Hepatocyte (in vitro differentiated cells): ENCODE measurements around the gene TRA2B. TPM values are rescaled to one million over a fixed set of nuclear protein-coding genes. Genes with fewer than 3 reads are reported as not detected.

Experiments used
- DNase-seq: peaks from one replicate; pipeline ENCODE4 v3.0.0-alpha.2; 2016; ENCODE audit warnings: low spot score
- H2AFZ ChIP-seq: fragments of 200-600 bp; sonication (generic); 2 replicates; pipeline ENCODE4 v1.6.0; 2016; ENCODE audit warnings: antibody characterized with exemption, mild to moderate bottlenecking
- H3K27ac ChIP-seq: fragments of 200-600 bp; sonication (generic); 2 replicates; pipeline ENCODE4 v1.5.1; 2016; ENCODE audit warnings: mild to moderate bottlenecking
- H3K27me3 ChIP-seq: fragments of 200-600 bp; sonication (generic); 2 replicates; pipeline ENCODE4 v1.6.1; 2016
- H3K36me3 ChIP-seq: fragments of 200-600 bp; sonication (generic); replicated peaks from 2 replicates; pipeline ENCODE4 v1.5.1; 2016; ENCODE audit warnings: low read depth; ENCODE audit not compliant: insufficient read depth
- H3K4me1 ChIP-seq: fragments of 200-600 bp; sonication (generic); 2 replicates; pipeline ENCODE4 v1.5.1; 2016; ENCODE audit warnings: mild to moderate bottlenecking, moderate library complexity; ENCODE audit not compliant: insufficient read depth
- H3K4me2 ChIP-seq: fragments of 200-600 bp; sonication (generic); 2 replicates; pipeline ENCODE4 v1.6.0; 2016
- H3K4me3 ChIP-seq: fragments of 200-600 bp; sonication (generic); 2 replicates; pipeline ENCODE4 v1.5.1; 2016; ENCODE audit warnings: mild to moderate bottlenecking
- H3K79me2 ChIP-seq: fragments of 200-600 bp; sonication (generic); 2 replicates; pipeline ENCODE4 v1.6.0; 2017; ENCODE audit warnings: mild to moderate bottlenecking
- H3K9me2 ChIP-seq: fragments of 200-600 bp; sonication (generic); replicated peaks from 2 replicates; pipeline ENCODE4 v1.6.0; 2017; ENCODE audit warnings: mild to moderate bottlenecking; ENCODE audit not compliant: insufficient read depth
- H3K9me3 ChIP-seq: fragments of 200-600 bp; sonication (generic); 2 replicates; pipeline ENCODE4 v1.5.1; 2016; ENCODE audit warnings: low read depth, mild to moderate bottlenecking
- H4K20me1 ChIP-seq: fragments of 200-600 bp; sonication (generic); 2 replicates; pipeline ENCODE4 v1.6.0; 2016; ENCODE audit warnings: mild to moderate bottlenecking; ENCODE audit not compliant: insufficient read depth, poor library complexity, severe bottlenecking
- EZH2 ChIP-seq: fragments of 200-600 bp; sonication (generic); IDR thresholded peaks from 2 replicates; pipeline ENCODE4 v1.6.1; 2016; ENCODE audit warnings: antibody characterized with exemption, mild to moderate bottlenecking, borderline replicate concordance
- EZH2phosphoT487 ChIP-seq: fragments of 200-600 bp; sonication (generic); IDR thresholded peaks from one replicate; pipeline ENCODE4 v1.6.1; 2018; ENCODE audit warnings: antibody characterized with exemption, mild to moderate bottlenecking, low read depth, moderate library complexity; ENCODE audit not compliant: unreplicated experiment, severe bottlenecking
- WGBS: methylation state at CpG from one replicate; pipeline ENCODE4 v1.1.6; 2016; ENCODE audit warnings: low lambda C conversion rate; ENCODE audit errors: missing lambda C conversion rate; 5-methylcytosine and 5-hydroxymethylcytosine counted together
- polyA plus RNA-seq: library from polyadenylated mRNA; unstranded; fragments of >200 nt; fragmentation: Nextera tagmentation; extraction: Ambion mirVana; gene quantifications from 2 replicates; pipeline ENCODE4 v1.2.1, GENCODE V29; 2016
- total RNA-seq: library from RNA; depleted of rRNA; stranded (reverse); fragments of >200 nt; gene quantifications from 2 replicates; pipeline ENCODE4 v1.2.3, GENCODE V29; 2014
- TF ChIP-seq, protein P1 (sequence below): fragments of 200-600 bp; sonication (generic); IDR thresholded peaks from 2 replicates; pipeline ENCODE4 v1.5.1; 2016; ENCODE audit warnings: antibody characterized with exemption, mild to moderate bottlenecking; ENCODE audit not compliant: poor library complexity

TRA2B gene
- total and polyA plus RNA-seq, 2 experiments from 2014 or later = 93.6 to 135 TPM

DNA sequence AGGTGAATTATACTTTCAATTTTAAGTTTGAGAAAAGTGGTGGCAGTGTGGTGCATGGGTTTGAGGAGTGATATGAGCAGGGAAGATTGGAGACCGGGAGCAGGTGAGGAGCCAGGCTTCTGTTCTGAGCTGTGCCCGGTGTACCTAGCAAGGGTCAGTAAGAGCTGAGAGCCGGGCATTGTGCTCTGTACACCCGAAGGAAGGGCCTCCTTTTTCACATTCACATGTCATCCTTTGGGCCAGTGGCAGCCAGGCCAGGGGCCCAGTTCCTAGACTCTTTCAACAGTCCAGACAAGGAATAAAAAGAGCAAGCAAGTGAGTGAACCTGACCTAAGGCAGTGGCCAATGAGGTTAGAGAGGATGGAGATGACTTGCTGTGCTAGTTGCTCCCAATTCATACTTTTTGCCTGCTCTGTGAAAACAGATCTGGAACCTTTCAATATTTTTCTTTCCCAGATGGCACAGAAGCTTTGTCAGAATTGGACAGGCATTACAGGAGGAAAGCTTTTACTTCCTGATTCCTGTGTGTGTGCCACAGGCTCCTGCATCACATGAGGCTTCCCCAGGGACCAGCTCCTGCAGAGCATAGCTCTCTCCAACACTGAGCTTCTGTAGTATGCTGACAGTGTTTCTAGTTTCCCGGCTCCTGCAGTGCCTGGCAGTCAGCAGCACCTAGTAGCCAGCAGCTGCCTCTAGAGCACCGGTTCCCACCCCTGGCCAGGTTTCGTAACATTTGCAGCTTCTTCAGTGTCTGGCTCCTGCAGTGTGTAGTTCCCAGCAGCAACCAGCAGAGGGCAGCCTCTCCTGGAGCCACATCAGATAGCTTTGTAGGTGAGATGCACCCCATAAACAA lies 5.3 kb upstream of the TRA2B start:
- peak overlapping the region; percentile 66 for H3K4me2 ChIP-seq
- peak overlapping the region; percentile 34 for H2AFZ ChIP-seq
- peak; percentile 92 for DNase-seq

DNA sequence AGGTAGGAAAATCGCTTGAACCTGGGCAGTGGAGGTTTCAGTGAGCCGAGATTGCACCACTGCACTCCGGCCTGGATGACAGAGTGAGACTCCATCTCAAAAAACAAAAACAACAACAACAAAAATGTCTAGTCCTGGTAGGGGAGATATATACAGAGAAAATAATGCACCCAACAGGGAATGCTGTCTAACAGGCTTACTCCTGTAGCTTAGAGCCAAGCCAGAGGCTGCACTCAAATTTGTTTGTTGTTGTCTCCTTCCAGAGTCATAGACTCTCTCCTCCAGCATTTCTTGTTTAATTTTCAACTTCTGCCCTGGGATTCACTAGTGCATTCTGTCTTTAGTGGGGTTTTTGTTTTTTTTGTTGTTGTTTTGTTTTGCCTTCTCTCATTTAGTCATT lies 4.6 kb upstream of the TRA2B start:
- Histone ChIP-seq H2AFZ (no peak overlapping the region), H4K20me1 (no peaks in the 10 kb centered on the region), H3K9me2 (no peaks in the 10 kb centered on the region), H3K4me3 (no peak overlapping the region), H3K4me2 (no peak overlapping the region), H3K36me3 (no peaks in the 10 kb centered on the region), H3K27ac (no peak overlapping the region), H3K9me3 (no peaks in the 10 kb centered on the region), H3K27me3 (no peaks in the 10 kb centered on the region), H3K4me1 (peaks cover 5% of the 10 kb centered on the region), H3K79me2 (peaks cover 3% of the 10 kb centered on the region)
- TF ChIP-seq EZH2 (no peak), EZH2phosphoT487 (no peak)
- TF ChIP-seq, protein P1, sequence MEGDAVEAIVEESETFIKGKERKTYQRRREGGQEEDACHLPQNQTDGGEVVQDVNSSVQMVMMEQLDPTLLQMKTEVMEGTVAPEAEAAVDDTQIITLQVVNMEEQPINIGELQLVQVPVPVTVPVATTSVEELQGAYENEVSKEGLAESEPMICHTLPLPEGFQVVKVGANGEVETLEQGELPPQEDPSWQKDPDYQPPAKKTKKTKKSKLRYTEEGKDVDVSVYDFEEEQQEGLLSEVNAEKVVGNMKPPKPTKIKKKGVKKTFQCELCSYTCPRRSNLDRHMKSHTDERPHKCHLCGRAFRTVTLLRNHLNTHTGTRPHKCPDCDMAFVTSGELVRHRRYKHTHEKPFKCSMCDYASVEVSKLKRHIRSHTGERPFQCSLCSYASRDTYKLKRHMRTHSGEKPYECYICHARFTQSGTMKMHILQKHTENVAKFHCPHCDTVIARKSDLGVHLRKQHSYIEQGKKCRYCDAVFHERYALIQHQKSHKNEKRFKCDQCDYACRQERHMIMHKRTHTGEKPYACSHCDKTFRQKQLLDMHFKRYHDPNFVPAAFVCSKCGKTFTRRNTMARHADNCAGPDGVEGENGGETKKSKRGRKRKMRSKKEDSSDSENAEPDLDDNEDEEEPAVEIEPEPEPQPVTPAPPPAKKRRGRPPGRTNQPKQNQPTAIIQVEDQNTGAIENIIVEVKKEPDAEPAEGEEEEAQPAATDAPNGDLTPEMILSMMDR = no peak
- DNase-seq = no peak
- 90% methylated on average over 3 of the region's 3 CpGs for WGBS

More for the DNA sequence above, 5.3 kb upstream of the TRA2B start:
- H3K9me3 ChIP-seq = no peaks in the 10 kb centered on the region
- H3K4me3 ChIP-seq = no peak overlapping the region
- peak overlapping the region; percentile 23 for H3K27ac ChIP-seq
- 55% methylated on average over 7 of the region's 7 CpGs for WGBS
- H3K9me2 ChIP-seq = no peaks in the 10 kb centered on the region
- no peaks in the 10 kb centered on the region for H3K36me3 ChIP-seq
- H3K27me3 ChIP-seq = no peaks in the 10 kb centered on the region
- H3K4me1 ChIP-seq = peaks cover 5% of the 10 kb centered on the region
- H3K79me2 ChIP-seq = no peaks in the 10 kb centered on the region
- H4K20me1 ChIP-seq = no peaks in the 10 kb centered on the region
- TF ChIP-seq EZH2phosphoT487 (no peak), EZH2 (no peak)
- TF ChIP-seq, protein P1 = peak; percentile 98

DNA sequence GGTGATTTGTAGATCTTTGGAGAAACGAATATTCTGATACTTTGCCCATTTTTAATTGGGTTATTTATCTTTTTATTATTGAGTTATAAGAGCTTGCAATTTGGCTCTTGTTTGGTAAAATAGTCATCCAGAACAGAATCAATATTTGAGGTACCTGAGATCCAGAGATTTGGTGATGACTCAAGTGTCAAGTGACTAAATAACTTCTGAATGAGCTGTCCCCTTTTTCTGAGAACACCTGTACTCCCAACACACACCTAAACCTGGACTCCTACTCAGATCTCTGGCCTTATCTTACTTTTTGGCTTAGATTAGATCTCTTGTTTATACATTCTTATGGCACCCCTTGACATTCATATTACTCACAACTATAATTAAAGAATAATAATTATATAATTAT lies 3.1 kb upstream of the TRA2B start:
- H3K27ac ChIP-seq = no peak overlapping the region
- H3K9me3 ChIP-seq = no peaks in the 10 kb centered on the region
- no peak overlapping the region for H3K4me2 ChIP-seq
- peaks cover 18% of the 10 kb centered on the region for H3K79me2 ChIP-seq
- H3K27me3 ChIP-seq = no peaks in the 10 kb centered on the region
- WGBS = 79% methylated on average over 1 of the region's 1 CpG
- H2AFZ ChIP-seq = no peak overlapping the region
- peaks cover 12% of the 10 kb centered on the region for H4K20me1 ChIP-seq
- H3K36me3 ChIP-seq = no peaks in the 10 kb centered on the region
- H3K4me1 ChIP-seq = peaks cover 5% of the 10 kb centered on the region
- H3K4me3 ChIP-seq = no peak overlapping the region
- TF ChIP-seq EZH2phosphoT487 (no peak), EZH2 (no peak)
- TF ChIP-seq, protein P1 = no peak
- H3K9me2 ChIP-seq = no peaks in the 10 kb centered on the region
- DNase-seq = no peak
